H1 (cell line): ENCODE results near the gene SLC9A3. TPM values are rescaled to one million over a fixed set of nuclear protein-coding genes. Genes with fewer than 3 reads are reported as not detected.

Experiments used
- ATF3 ChIP-seq: IDR thresholded peaks from 2 replicates; pipeline ENCODE4 v1.6.1; 2011; ENCODE audit warnings: low read depth, mild to moderate bottlenecking, low read length; ENCODE audit not compliant: insufficient read depth
- BACH1 ChIP-seq: IDR thresholded peaks from 2 replicates; pipeline ENCODE4 v1.6.1; 2012; ENCODE audit warnings: low read length, improper control_type of control experiment
- CHD7 ChIP-seq: fragments of 300-600 bp; sonication (generic); IDR thresholded peaks from 2 replicates; pipeline ENCODE4 v1.7.1; 2012; ENCODE audit warnings: low read length, moderate library complexity, mild to moderate bottlenecking, inconsistent platforms; ENCODE audit not compliant: insufficient replicate concordance
- CTBP2 ChIP-seq: IDR thresholded peaks from 2 replicates; pipeline ENCODE4 v1.7.0; 2011; ENCODE audit warnings: borderline replicate concordance, mild to moderate bottlenecking, moderate library complexity, mixed read lengths, low read length; ENCODE audit not compliant: insufficient read depth, insufficient read length
- EGR1 ChIP-seq: IDR thresholded peaks from 2 replicates; pipeline ENCODE4 v1.6.1; 2011; ENCODE audit warnings: low read depth, low read length, borderline replicate concordance
- EP300 ChIP-seq, 2 experiments: IDR thresholded peaks; 1 replicate in 1 of 2; 2 replicates in 1 of 2; pipeline ENCODE4 v1.6.1; 2011 to 2012; ENCODE audit warnings: low read depth in 2 of 2, low read length in 2 of 2, mild to moderate bottlenecking in 2 of 2, borderline replicate concordance in 1 of 2, inconsistent platforms in 1 of 2, moderate library complexity in 1 of 2
- NRF1 ChIP-seq: IDR thresholded peaks from 2 replicates; pipeline ENCODE4 v1.6.1; 2011; ENCODE audit warnings: mild to moderate bottlenecking, low read depth, low read length, improper control_type of control experiment
- SAP30 ChIP-seq: fragments of 300-600 bp; sonication (generic); IDR thresholded peaks from 2 replicates; pipeline ENCODE4 v1.7.1; 2012; ENCODE audit warnings: low read length, moderate library complexity, mild to moderate bottlenecking, inconsistent platforms; ENCODE audit not compliant: insufficient read depth, insufficient replicate concordance
- SP4 ChIP-seq: IDR thresholded peaks from 2 replicates; pipeline ENCODE4 v1.6.1; 2012; ENCODE audit warnings: low read length, inconsistent platforms
- polyA plus RNA-seq, 7 experiments: library from polyadenylated mRNA; depleted of rRNA in 3 of 7; stranded (reverse) in 5 of 7; unstranded in 2 of 7; fragments of >200 nt in 5 of 7; fragments of 200-250 nt in 2 of 7; gene quantifications; 1 replicate in 5 of 7; 2 replicates in 1 of 7; 4 replicates in 1 of 7; pipeline versions ENCODE4 v1.2.1 to v1.2.3, GENCODE V29; 2011 to 2013; ENCODE audit warnings: missing spikeins in 2 of 7, mixed read lengths in 2 of 7
- total RNA-seq: library from RNA; stranded (reverse); fragmentation: NEBNext Ultra II Directional; extraction: Animal tissue kit (Norgen Biotek cat#: 25700); gene quantifications from 2 replicates; pipeline ENCODE4 v1.2.1, GENCODE V29; 2021

SLC9A3 gene
- total and polyA plus RNA-seq, 2 of the 8 experiments (the other 6 are each of a cell fraction or from before 2014, with no cell fraction given), result 0.95 to 1.0 TPM

- TF ChIP-seq CHD7, result no peak
- no peak for TF ChIP-seq EP300 (IDR thresholded peaks at IDR 0.05; ENCODE audit: borderline replicate concordance in 1 of 2, low read depth in 2 of 2, low read length in 2 of 2)
- no peak for TF ChIP-seq SP4
- no peak for TF ChIP-seq CTBP2
- TF ChIP-seq BACH1, result no peak
- TF ChIP-seq SAP30, result no peak
- no peak for TF ChIP-seq ATF3
- TF ChIP-seq NRF1, result no peak
- TF ChIP-seq EGR1, result no peak
Measured at GRCh38 chr5:434443-435146, 89.7 kb downstream of the SLC9A3 start (continued).
